HEK293 (cell line): ENCODE data around the gene CDK4.

Experiments
- BCL11B ChIP-seq: fragments of 450-650 bp; formaldehyde crosslinking; IDR thresholded peaks from 2 replicates; pipeline ENCODE4 v1.5.1; 2016; ENCODE audit warnings: low read depth, missing biosample characterization, missing genetic modification characterization
- GLIS1 ChIP-seq: fragments of 450-650 bp; formaldehyde crosslinking; IDR thresholded peaks from 2 replicates; pipeline ENCODE4 v1.5.1; 2016; ENCODE audit warnings: missing biosample characterization, missing genetic modification characterization
- INSM2 ChIP-seq: fragments of 450-650 bp; formaldehyde crosslinking; IDR thresholded peaks from 2 replicates; pipeline ENCODE4 v1.5.1; 2016; ENCODE audit warnings: missing biosample characterization, missing genetic modification characterization
- MZF1 ChIP-seq: fragments of 450-650 bp; formaldehyde crosslinking; IDR thresholded peaks from 2 replicates; pipeline ENCODE4 v1.5.1; 2017; ENCODE audit warnings: missing biosample characterization, missing genetic modification characterization, borderline replicate concordance
- OSR2 ChIP-seq: fragments of 450-650 bp; formaldehyde crosslinking; IDR thresholded peaks from 2 replicates; pipeline ENCODE4 v1.5.1; 2016; ENCODE audit warnings: missing biosample characterization, missing genetic modification characterization
- PBX3 ChIP-seq: sonication (generic); formaldehyde crosslinking; IDR thresholded peaks from 2 replicates; pipeline ENCODE4 v1.8.1; 2022; ENCODE audit warnings: mild to moderate bottlenecking, moderate library complexity, missing genetic modification reagents
- SALL2 ChIP-seq: fragments of 450-650 bp; formaldehyde crosslinking; IDR thresholded peaks from 2 replicates; pipeline ENCODE4 v1.5.0; 2017; ENCODE audit warnings: missing biosample characterization, mild to moderate bottlenecking, missing genetic modification characterization, borderline replicate concordance
- SP7 ChIP-seq: fragments of 450-650 bp; formaldehyde crosslinking; IDR thresholded peaks from 2 replicates; pipeline ENCODE4 v1.5.1; 2016; ENCODE audit warnings: missing biosample characterization, missing genetic modification characterization
- ZBTB17 ChIP-seq: fragments of 450-650 bp; formaldehyde crosslinking; IDR thresholded peaks from 2 replicates; pipeline ENCODE4 v1.5.1; 2016; ENCODE audit warnings: missing biosample characterization, missing genetic modification characterization
- ZBTB48 ChIP-seq: fragments of 450-650 bp; formaldehyde crosslinking; IDR thresholded peaks from 2 replicates; pipeline ENCODE4 v1.5.1; 2016; ENCODE audit warnings: missing biosample characterization, missing genetic modification characterization
- ZNF121 ChIP-seq: fragments of 450-650 bp; formaldehyde crosslinking; IDR thresholded peaks from 2 replicates; pipeline ENCODE4 v1.5.1; 2016; ENCODE audit warnings: missing biosample characterization, missing genetic modification characterization
- ZNF140 ChIP-seq: fragments of 450-650 bp; formaldehyde crosslinking; IDR thresholded peaks from 2 replicates; pipeline ENCODE4 v1.5.1; 2016; ENCODE audit warnings: missing biosample characterization, missing genetic modification characterization
- ZNF18 ChIP-seq: fragments of 450-650 bp; formaldehyde crosslinking; IDR thresholded peaks from 2 replicates; pipeline ENCODE4 v1.5.1; 2016; ENCODE audit warnings: missing biosample characterization, missing genetic modification characterization
- ZNF214 ChIP-seq: fragments of 450-650 bp; formaldehyde crosslinking; IDR thresholded peaks from 2 replicates; pipeline ENCODE4 v1.5.1; 2017; ENCODE audit warnings: missing biosample characterization, mild to moderate bottlenecking, missing genetic modification characterization, borderline replicate concordance
- ZNF24 ChIP-seq: fragments of 450-650 bp; formaldehyde crosslinking; IDR thresholded peaks from 2 replicates; pipeline ENCODE4 v1.5.1; 2016; ENCODE audit warnings: missing biosample characterization, missing genetic modification characterization
- ZNF335 ChIP-seq: fragments of 450-650 bp; formaldehyde crosslinking; conservative IDR thresholded peaks from 2 replicates; pipeline ENCODE4 v1.5.1; 2016; ENCODE audit warnings: missing biosample characterization, missing genetic modification characterization
- ZNF398 ChIP-seq: fragments of 450-650 bp; formaldehyde crosslinking; IDR thresholded peaks from 2 replicates; pipeline ENCODE4 v1.5.1; 2017; ENCODE audit warnings: missing biosample characterization, missing genetic modification characterization
- ZNF600 ChIP-seq: fragments of 450-650 bp; formaldehyde crosslinking; IDR thresholded peaks from 2 replicates; pipeline ENCODE4 v1.5.1; 2016; ENCODE audit warnings: missing biosample characterization, missing genetic modification characterization
- ZNF626 ChIP-seq: fragments of 450-650 bp; sonication (Bioruptor Pico); formaldehyde crosslinking; IDR thresholded peaks from 2 replicates; pipeline ENCODE4 v1.5.1; 2018; ENCODE audit warnings: missing biosample characterization, missing genetic modification characterization, inconsistent platforms
- ZNF629 ChIP-seq: fragments of 450-650 bp; formaldehyde crosslinking; IDR thresholded peaks from 2 replicates; pipeline ENCODE4 v1.5.1; 2017; ENCODE audit warnings: missing biosample characterization, missing genetic modification characterization
- ZNF660 ChIP-seq: fragments of 450-650 bp; IDR thresholded peaks from 2 replicates; pipeline ENCODE4 v1.5.1; 2018; ENCODE audit warnings: missing biosample characterization, mild to moderate bottlenecking, missing genetic modification characterization
- ZNF701 ChIP-seq: fragments of 450-650 bp; formaldehyde crosslinking; IDR thresholded peaks from 2 replicates; pipeline ENCODE4 v1.5.1; 2016; ENCODE audit warnings: missing biosample characterization, missing genetic modification characterization
- ZNF830 ChIP-seq: fragments of 450-650 bp; IDR thresholded peaks from 2 replicates; pipeline ENCODE4 v1.5.0; 2018; ENCODE audit warnings: missing biosample characterization, missing genetic modification characterization, low read depth, mild to moderate bottlenecking, moderate library complexity
- ZSCAN30 ChIP-seq: fragments of 450-650 bp; IDR thresholded peaks from 2 replicates; pipeline ENCODE4 v1.5.1; 2018; ENCODE audit warnings: missing biosample characterization, mild to moderate bottlenecking, missing genetic modification characterization, moderate library complexity
- TF ChIP-seq, protein P1 (sequence below): fragments of 450-650 bp; formaldehyde crosslinking; IDR thresholded peaks from 2 replicates; pipeline ENCODE4 v1.5.1; 2016; ENCODE audit warnings: missing biosample characterization, missing genetic modification characterization, low read depth

CDK4 gene

GRCh38 chr12:57772429-57773322 is 20.6 kb upstream of the CDK4 start, which contains the start of gene EEF1AKMT3 (continued):
- TF ChIP-seq SALL2 (tag by site-specific recombination): no peak
- no peak for TF ChIP-seq MZF1
- TF ChIP-seq OSR2 (tag by site-specific recombination): no peak
- TF ChIP-seq ZBTB48 (tag by site-specific recombination): peak; percentile 60; the same call in 1 of the 2 replicates
- no peak for TF ChIP-seq ZNF121 (tag by site-specific recombination)
- TF ChIP-seq ZNF830: no peak
- no peak for TF ChIP-seq ZSCAN30 (tag by site-specific recombination)
- no peak for TF ChIP-seq ZNF214 (tag by site-specific recombination)
- TF ChIP-seq ZNF140 (tag by site-specific recombination): no peak
- peak; percentile 57 for TF ChIP-seq GLIS1
- TF ChIP-seq ZNF398 (tag by site-specific recombination): peak; percentile 69
- TF ChIP-seq ZNF629 (tag by site-specific recombination): no peak
- TF ChIP-seq ZNF701 (tag by site-specific recombination): no peak
- TF ChIP-seq ZNF626: no peak
- TF ChIP-seq, protein P1, sequence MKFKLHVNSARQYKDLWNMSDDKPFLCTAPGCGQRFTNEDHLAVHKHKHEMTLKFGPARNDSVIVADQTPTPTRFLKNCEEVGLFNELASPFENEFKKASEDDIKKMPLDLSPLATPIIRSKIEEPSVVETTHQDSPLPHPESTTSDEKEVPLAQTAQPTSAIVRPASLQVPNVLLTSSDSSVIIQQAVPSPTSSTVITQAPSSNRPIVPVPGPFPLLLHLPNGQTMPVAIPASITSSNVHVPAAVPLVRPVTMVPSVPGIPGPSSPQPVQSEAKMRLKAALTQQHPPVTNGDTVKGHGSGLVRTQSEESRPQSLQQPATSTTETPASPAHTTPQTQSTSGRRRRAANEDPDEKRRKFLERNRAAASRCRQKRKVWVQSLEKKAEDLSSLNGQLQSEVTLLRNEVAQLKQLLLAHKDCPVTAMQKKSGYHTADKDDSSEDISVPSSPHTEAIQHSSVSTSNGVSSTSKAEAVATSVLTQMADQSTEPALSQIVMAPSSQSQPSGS (tag by site-specific recombination): no peak
- TF ChIP-seq ZNF600 (tag by site-specific recombination): peak; percentile 47; the same call in 1 of the 2 replicates
- TF ChIP-seq PBX3 (CRISPR knock-in tag): 0 out of 2 replicates have a peak, but pooled peaks have one; percentile 19
- TF ChIP-seq ZNF18 (tag by site-specific recombination): no peak; the same call in 1 of the 2 replicates
- peak; percentile 97 for TF ChIP-seq ZNF335
- no peak for TF ChIP-seq ZNF24 (tag by site-specific recombination)
- TF ChIP-seq INSM2 (tag by site-specific recombination): no peak
- TF ChIP-seq ZBTB17 (tag by site-specific recombination): peak; percentile 85
- no peak for TF ChIP-seq BCL11B (tag by site-specific recombination)
- TF ChIP-seq SP7 (tag by site-specific recombination): no peak
- no peak for TF ChIP-seq ZNF660
